Measurements from ENCODE around the gene MS4A4E. TPM values are rescaled to one million over a fixed set of nuclear protein-coding genes. Genes with fewer than 3 reads are reported as not detected.

The MS4A4E gene
- total and polyA plus RNA-seq, 2 experiments from 2014 or later, result not detected

DNA sequence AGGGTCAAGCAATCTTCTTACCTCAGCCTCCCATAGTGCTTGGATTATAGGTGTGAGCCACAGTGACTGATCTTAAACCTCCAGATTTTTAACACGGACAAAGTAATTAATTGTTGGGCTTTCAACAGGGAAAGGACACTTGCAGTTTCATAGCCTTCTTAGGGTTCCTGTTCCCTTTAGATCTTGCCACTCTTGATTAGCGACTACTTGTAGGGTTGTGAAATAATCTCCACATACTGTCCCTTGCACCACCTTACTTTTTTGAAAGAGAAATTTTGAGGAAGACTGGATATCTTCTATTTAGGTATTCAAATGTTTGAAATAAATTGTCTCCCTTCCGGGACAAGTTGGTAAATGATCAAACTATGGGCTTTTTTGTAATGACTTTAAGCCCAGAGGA lies 7.6 kb downstream of the MS4A4E start (continued):
- TF ChIP-seq POLR2AphosphoS5 (IDR thresholded peaks at IDR 0.05; ENCODE audit: low read depth) (no peak), EZH2phosphoT487 (IDR thresholded peaks at IDR 0.05; ENCODE audit: unreplicated experiment) (no peak), NANOG (IDR thresholded peaks at IDR 0.05; ENCODE audit: borderline replicate concordance) (no peak)

DNA sequence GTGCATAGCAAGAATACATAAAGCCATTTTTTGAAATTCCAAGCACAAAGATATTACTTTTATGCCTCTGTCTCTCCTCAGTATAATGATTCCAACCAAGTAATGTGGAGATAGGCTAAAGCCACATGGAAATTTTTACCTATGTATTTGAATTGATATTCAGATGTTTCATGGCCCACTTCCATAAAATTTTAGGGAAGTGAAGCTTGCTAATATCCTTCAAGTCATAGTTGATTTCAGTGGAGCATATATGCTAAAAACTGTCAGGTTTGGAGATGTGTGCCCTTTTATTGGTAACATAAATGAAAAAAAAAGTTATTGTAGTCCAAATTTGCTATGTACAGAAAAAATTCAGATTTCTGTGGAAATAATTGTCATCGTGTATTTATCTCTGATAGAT lies 12.3 kb downstream of the MS4A4E start:
- Histone ChIP-seq H3K4me1 (ENCODE audit: insufficient read depth) (no peaks in the 10 kb centered on the region), H3K9me2 (ENCODE audit: insufficient read depth) (0 out of 2 replicates have a peak, but pooled peaks cover 4% of the 10 kb centered on the region), H3F3A (replicated peaks; ENCODE audit: low read depth) (no peaks in the 10 kb centered on the region), H3K79me2 (replicated peaks; ENCODE audit: insufficient read depth) (no peaks in the 10 kb centered on the region), H3K36me3 (ENCODE audit: insufficient read depth) (no peaks in the 10 kb centered on the region), H3K27ac (ENCODE audit: low read depth) (no peak overlapping the region), H3K4me3 (no peak overlapping the region), H3K27me3 (ENCODE audit: insufficient read depth) (no peaks in the 10 kb centered on the region), H4K20me1 (replicated peaks; ENCODE audit: insufficient read depth) (no peaks in the 10 kb centered on the region), H3K4me2 (no peak overlapping the region), H2AFZ (no peak overlapping the region)
- Mint-ChIP-seq H3K36me3 (ENCODE audit: low read depth) (no peaks in the 10 kb centered on the region), H3K27ac (no peak overlapping the region), H3K4me1 (no peaks in the 10 kb centered on the region), H3K27me3 (ENCODE audit: insufficient read depth, low read depth, poor library complexity) (peaks cover 6% of the 10 kb centered on the region), H3K9me3 (no peaks in the 10 kb centered on the region), H3K4me3 (no peak overlapping the region)
- TF ChIP-seq, protein P1, sequence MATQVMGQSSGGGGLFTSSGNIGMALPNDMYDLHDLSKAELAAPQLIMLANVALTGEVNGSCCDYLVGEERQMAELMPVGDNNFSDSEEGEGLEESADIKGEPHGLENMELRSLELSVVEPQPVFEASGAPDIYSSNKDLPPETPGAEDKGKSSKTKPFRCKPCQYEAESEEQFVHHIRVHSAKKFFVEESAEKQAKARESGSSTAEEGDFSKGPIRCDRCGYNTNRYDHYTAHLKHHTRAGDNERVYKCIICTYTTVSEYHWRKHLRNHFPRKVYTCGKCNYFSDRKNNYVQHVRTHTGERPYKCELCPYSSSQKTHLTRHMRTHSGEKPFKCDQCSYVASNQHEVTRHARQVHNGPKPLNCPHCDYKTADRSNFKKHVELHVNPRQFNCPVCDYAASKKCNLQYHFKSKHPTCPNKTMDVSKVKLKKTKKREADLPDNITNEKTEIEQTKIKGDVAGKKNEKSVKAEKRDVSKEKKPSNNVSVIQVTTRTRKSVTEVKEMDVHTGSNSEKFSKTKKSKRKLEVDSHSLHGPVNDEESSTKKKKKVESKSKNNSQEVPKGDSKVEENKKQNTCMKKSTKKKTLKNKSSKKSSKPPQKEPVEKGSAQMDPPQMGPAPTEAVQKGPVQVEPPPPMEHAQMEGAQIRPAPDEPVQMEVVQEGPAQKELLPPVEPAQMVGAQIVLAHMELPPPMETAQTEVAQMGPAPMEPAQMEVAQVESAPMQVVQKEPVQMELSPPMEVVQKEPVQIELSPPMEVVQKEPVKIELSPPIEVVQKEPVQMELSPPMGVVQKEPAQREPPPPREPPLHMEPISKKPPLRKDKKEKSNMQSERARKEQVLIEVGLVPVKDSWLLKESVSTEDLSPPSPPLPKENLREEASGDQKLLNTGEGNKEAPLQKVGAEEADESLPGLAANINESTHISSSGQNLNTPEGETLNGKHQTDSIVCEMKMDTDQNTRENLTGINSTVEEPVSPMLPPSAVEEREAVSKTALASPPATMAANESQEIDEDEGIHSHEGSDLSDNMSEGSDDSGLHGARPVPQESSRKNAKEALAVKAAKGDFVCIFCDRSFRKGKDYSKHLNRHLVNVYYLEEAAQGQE (IDR thresholded peaks at IDR 0.05; ENCODE audit: unreplicated experiment), result no peak
- no peak for TF ChIP-seq EZH2phosphoT487 (IDR thresholded peaks at IDR 0.05; ENCODE audit: unreplicated experiment)
- TF ChIP-seq ZNF114 (CRISPR knock-in tag; IDR thresholded peaks at IDR 0.05), result no peak
- no peak for TF ChIP-seq ZNF331 (CRISPR knock-in tag; IDR thresholded peaks at IDR 0.05; ENCODE audit: low read depth)
- no peak for TF ChIP-seq EZH2 (IDR thresholded peaks at IDR 0.05; ENCODE audit: low read depth, unreplicated experiment)
- no peak for TF ChIP-seq CREB1 (CRISPR knock-in tag; IDR thresholded peaks at IDR 0.05; ENCODE audit: low read depth)
- no peak for TF ChIP-seq JUNB (IDR thresholded peaks at IDR 0.05; ENCODE audit: unreplicated experiment)
- no peak for TF ChIP-seq POLR2AphosphoS5 (IDR thresholded peaks at IDR 0.05; ENCODE audit: low read depth)
- TF ChIP-seq, protein P2, sequence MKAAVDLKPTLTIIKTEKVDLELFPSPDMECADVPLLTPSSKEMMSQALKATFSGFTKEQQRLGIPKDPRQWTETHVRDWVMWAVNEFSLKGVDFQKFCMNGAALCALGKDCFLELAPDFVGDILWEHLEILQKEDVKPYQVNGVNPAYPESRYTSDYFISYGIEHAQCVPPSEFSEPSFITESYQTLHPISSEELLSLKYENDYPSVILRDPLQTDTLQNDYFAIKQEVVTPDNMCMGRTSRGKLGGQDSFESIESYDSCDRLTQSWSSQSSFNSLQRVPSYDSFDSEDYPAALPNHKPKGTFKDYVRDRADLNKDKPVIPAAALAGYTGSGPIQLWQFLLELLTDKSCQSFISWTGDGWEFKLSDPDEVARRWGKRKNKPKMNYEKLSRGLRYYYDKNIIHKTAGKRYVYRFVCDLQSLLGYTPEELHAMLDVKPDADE (IDR thresholded peaks at IDR 0.05), result no peak
- TF ChIP-seq NANOG (IDR thresholded peaks at IDR 0.05; ENCODE audit: borderline replicate concordance), result no peak
- TF ChIP-seq, protein P3, sequence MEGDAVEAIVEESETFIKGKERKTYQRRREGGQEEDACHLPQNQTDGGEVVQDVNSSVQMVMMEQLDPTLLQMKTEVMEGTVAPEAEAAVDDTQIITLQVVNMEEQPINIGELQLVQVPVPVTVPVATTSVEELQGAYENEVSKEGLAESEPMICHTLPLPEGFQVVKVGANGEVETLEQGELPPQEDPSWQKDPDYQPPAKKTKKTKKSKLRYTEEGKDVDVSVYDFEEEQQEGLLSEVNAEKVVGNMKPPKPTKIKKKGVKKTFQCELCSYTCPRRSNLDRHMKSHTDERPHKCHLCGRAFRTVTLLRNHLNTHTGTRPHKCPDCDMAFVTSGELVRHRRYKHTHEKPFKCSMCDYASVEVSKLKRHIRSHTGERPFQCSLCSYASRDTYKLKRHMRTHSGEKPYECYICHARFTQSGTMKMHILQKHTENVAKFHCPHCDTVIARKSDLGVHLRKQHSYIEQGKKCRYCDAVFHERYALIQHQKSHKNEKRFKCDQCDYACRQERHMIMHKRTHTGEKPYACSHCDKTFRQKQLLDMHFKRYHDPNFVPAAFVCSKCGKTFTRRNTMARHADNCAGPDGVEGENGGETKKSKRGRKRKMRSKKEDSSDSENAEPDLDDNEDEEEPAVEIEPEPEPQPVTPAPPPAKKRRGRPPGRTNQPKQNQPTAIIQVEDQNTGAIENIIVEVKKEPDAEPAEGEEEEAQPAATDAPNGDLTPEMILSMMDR (conservative IDR thresholded peaks at IDR 0.05; ENCODE audit: low read depth in 2 of 2), result no peak
- TF ChIP-seq, protein P4, sequence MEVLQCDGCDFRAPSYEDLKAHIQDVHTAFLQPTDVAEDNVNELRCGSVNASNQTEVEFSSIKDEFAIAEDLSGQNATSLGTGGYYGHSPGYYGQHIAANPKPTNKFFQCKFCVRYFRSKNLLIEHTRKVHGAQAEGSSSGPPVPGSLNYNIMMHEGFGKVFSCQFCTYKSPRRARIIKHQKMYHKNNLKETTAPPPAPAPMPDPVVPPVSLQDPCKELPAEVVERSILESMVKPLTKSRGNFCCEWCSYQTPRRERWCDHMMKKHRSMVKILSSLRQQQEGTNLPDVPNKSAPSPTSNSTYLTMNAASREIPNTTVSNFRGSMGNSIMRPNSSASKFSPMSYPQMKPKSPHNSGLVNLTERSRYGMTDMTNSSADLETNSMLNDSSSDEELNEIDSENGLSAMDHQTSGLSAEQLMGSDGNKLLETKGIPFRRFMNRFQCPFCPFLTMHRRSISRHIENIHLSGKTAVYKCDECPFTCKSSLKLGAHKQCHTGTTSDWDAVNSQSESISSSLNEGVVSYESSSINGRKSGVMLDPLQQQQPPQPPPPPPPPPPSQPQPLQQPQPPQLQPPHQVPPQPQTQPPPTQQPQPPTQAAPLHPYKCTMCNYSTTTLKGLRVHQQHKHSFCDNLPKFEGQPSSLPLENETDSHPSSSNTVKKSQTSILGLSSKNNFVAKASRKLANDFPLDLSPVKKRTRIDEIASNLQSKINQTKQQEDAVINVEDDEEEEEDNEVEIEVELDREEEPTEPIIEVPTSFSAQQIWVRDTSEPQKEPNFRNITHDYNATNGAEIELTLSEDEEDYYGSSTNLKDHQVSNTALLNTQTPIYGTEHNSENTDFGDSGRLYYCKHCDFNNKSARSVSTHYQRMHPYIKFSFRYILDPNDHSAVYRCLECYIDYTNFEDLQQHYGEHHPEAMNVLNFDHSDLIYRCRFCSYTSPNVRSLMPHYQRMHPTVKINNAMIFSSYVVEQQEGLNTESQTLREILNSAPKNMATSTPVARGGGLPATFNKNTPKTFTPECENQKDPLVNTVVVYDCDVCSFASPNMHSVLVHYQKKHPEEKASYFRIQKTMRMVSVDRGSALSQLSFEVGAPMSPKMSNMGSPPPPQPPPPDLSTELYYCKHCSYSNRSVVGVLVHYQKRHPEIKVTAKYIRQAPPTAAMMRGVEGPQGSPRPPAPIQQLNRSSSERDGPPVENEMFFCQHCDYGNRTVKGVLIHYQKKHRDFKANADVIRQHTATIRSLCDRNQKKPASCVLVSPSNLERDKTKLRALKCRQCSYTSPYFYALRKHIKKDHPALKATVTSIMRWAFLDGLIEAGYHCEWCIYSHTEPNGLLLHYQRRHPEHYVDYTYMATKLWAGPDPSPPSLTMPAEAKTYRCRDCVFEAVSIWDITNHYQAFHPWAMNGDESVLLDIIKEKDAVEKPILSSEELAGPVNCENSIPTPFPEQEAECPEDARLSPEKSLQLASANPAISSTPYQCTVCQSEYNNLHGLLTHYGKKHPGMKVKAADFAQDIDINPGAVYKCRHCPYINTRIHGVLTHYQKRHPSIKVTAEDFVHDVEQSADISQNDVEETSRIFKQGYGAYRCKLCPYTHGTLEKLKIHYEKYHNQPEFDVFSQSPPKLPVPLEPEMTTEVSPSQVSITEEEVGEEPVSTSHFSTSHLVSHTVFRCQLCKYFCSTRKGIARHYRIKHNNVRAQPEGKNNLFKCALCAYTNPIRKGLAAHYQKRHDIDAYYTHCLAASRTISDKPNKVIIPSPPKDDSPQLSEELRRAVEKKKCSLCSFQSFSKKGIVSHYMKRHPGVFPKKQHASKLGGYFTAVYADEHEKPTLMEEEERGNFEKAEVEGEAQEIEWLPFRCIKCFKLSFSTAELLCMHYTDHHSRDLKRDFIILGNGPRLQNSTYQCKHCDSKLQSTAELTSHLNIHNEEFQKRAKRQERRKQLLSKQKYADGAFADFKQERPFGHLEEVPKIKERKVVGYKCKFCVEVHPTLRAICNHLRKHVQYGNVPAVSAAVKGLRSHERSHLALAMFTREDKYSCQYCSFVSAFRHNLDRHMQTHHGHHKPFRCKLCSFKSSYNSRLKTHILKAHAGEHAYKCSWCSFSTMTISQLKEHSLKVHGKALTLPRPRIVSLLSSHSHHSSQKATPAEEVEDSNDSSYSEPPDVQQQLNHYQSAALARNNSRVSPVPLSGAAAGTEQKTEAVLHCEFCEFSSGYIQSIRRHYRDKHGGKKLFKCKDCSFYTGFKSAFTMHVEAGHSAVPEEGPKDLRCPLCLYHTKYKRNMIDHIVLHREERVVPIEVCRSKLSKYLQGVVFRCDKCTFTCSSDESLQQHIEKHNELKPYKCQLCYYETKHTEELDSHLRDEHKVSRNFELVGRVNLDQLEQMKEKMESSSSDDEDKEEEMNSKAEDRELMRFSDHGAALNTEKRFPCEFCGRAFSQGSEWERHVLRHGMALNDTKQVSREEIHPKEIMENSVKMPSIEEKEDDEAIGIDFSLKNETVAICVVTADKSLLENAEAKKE (CRISPR knock-in tag; IDR thresholded peaks at IDR 0.05), result no peak
- TF ChIP-seq STAT1 (IDR thresholded peaks at IDR 0.05; ENCODE audit: unreplicated experiment), result no peak
- DNase-seq (ENCODE audit: low spot score) (no peak), ATAC-seq (no peak)
